CD4-positive, alpha-beta T cell treated with Interleukin-4 for 1 hour (primary cell): Measurements from ENCODE around the gene HPN.
"Not testable (repeated sequence)": the region's sequence is repeated elsewhere in the genome, so short reads cannot be mapped to it uniquely, and the experiment has no call there.

Experiments used
- DNase-seq, 2 donors: peaks; one replicate each; pipeline ENCODE4 v3.0.0-alpha.2; 2020 to 2022

The HPN gene

GRCh38 chr19:35028600-35028885 is 13.0 kb upstream of the HPN start:
- not testable (repeated sequence) for DNase-seq

GRCh38 chr19:35029275-35029736 is 12.2 kb upstream of the HPN start:
- DNase-seq: not testable (repeated sequence)

GRCh38 chr19:35029737-35030256 is 11.7 kb upstream of the HPN start:
- DNase-seq: no peak

- peak; percentile 33 to 53 for DNase-seq
These were observed 11.1 kb upstream of the HPN start, which contains the start of gene SCN1B for GRCh38 chr19:35030257-35031071. Gene SCN1B (plus strand): TSS chr19:35030470. CDS start chr19:35030821, 351 bp downstream.

- no peak for DNase-seq
These were observed 10.2 kb upstream of the HPN start for GRCh38 chr19:35031072-35031881.

GRCh38 chr19:35032356-35032865 is 9.1 kb upstream of the HPN start:
- DNase-seq: no peak

- DNase-seq: no peak
These were observed 8.2 kb upstream of the HPN start for GRCh38 chr19:35033067-35034004.

- DNase-seq: no peak
These were observed 7.5 kb upstream of the HPN start for GRCh38 chr19:35034005-35034502.

- no peak for DNase-seq
These were observed 6.7 kb upstream of the HPN start for GRCh38 chr19:35034588-35035382.

- DNase-seq: no peak
These were observed 3.6 kb upstream of the HPN start for GRCh38 chr19:35037716-35038622.

GRCh38 chr19:35038623-35039512 is 2.7 kb upstream of the HPN start:
- no peak for DNase-seq

- no peak for DNase-seq
These were observed 1.4 kb upstream of the HPN start for GRCh38 chr19:35039881-35040825.

GRCh38 chr19:35040826-35041547 is 534 bp upstream of the HPN start:
- peak; percentile 22 to 24 for DNase-seq

GRCh38 chr19:35042056-35042730 is 672 bp downstream of the HPN start:
- DNase-seq: no peak

GRCh38 chr19:35042954-35043604 is 1.6 kb downstream of the HPN start:
- no peak for DNase-seq

- DNase-seq: no peak
These were observed 2.4 kb downstream of the HPN start for GRCh38 chr19:35043906-35044305.
